ENCODE measurements around the gene DEFB118.

Gene DEFB118

DNA sequence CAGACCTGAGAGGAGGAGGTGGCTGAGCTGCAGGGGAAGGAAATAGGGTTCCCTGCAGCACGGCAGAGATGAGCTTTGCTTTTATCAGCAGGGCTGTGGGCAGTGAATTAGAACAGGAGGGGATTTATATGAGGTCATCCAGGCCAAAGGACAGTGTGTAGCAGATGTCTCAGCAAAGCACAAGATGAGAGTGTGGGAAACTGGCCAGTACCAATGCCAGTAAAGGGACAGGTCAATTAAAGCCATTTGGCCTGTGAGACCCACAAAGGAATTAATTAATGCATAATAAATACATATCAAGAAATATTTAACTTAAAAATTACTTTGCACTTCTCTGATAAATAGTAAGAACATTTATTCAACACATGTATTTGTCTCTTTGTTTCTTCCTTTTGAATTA, 22.1 kb downstream of the DEFB118 start, which contains the start of gene DEFB119:
TSS of gene DEFB119 (minus strand) at position 101 of the 400 bp plus-strand sequence. CDS start 107 bp downstream, outside the sequence.
- H3K4me3 ChIP-seq (ENCODE audit: low read depth, low read length), result no peak within 1 kb of the TSS
- DNase-seq (ENCODE audit: low read depth), result no peak
- TF ChIP-seq, protein P1, sequence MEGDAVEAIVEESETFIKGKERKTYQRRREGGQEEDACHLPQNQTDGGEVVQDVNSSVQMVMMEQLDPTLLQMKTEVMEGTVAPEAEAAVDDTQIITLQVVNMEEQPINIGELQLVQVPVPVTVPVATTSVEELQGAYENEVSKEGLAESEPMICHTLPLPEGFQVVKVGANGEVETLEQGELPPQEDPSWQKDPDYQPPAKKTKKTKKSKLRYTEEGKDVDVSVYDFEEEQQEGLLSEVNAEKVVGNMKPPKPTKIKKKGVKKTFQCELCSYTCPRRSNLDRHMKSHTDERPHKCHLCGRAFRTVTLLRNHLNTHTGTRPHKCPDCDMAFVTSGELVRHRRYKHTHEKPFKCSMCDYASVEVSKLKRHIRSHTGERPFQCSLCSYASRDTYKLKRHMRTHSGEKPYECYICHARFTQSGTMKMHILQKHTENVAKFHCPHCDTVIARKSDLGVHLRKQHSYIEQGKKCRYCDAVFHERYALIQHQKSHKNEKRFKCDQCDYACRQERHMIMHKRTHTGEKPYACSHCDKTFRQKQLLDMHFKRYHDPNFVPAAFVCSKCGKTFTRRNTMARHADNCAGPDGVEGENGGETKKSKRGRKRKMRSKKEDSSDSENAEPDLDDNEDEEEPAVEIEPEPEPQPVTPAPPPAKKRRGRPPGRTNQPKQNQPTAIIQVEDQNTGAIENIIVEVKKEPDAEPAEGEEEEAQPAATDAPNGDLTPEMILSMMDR (conservative IDR thresholded peaks at IDR 0.05; ENCODE audit: low read depth, low read length), result no peak

DNA sequence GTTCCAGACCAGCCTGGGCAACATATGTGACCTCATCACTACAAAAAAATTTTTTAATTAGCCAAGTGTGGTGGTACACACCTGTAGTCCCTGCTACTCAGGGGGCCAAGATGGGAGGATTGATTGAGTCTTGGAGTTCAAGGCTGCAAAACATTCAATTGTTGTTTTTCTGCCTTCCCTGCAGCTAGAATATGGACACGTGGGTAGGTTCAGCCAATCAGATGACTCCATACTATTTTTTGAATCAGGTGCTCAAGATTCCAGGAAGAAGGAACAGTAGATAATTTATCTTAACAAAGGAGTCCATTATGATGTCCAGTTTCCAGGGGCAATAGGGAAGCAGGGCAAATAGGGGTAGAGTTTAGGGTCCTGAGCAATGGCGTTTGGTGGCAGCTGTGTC, 24.4 kb downstream of the DEFB118 start:
- no peak overlapping the region for H3K4me3 ChIP-seq (ENCODE audit: low read depth, low read length)
- TF ChIP-seq, protein P1 (conservative IDR thresholded peaks at IDR 0.05; ENCODE audit: low read depth, low read length), result no peak
- no peak for DNase-seq (ENCODE audit: low read depth)

DNA sequence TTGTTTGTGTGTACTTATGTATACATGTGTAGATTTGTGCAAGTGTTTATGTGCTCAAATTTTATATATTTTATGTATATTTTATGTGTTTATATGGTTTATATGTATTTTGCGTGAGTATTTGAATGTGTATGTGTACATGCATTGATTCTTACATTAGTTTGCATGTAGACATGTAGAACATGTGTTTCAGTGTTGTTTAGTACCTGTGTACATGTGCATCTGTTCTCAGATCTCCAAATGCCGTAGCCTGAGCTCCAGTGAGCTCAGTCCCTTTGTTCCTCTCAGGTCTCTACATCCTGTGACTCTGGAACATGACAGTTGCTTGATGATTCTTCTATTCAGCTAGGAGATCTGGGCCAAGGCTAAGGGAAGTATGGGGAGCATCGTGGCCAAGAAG, 26.5 kb downstream of the DEFB118 start:
- TF ChIP-seq, protein P1 (conservative IDR thresholded peaks at IDR 0.05; ENCODE audit: low read depth, low read length), result no peak
- H3K4me3 ChIP-seq (ENCODE audit: low read depth, low read length), result no peak overlapping the region
- no peak for DNase-seq (ENCODE audit: low read depth)

DNA sequence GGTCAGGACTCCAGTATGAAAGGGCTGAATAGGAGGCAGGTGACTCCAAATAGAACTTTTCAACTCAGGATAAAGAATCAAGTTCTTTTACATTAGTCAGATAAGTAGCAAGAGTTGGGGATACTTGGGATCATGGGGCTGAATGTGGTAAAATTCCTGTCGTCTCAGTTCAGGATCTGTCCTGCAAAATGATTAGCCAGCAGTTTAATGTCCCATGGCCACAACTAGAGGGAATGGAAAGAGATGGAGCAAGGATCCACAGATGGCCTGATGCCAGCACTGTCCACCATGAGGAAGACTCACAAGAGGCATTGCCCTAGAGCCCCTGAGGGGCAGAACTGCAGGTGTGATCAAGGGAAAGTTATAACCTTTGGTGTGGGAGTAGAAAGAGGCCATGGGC, 35.5 kb downstream of the DEFB118 start:
- no peak for DNase-seq (ENCODE audit: low read depth)
- TF ChIP-seq, protein P1 (conservative IDR thresholded peaks at IDR 0.05; ENCODE audit: low read depth, low read length), result no peak

DNA sequence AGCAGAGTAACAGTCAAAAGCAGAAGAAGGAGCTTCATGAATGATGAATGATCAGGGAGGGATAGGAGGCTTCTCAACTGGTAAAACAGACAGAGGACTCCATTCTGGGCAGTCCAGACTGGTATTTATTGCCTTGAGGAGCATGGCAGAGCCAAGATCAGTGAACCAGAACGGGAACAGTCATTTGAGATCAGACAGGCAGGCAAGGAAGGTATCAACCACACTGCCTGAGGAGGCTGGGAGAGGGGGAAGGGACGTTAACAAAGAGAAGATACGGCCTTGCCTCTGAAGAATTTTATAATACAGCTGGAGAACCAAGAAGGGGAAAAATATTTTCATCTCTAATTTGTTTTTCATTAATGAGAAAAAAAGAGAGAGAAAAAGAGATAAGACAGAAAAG, 37.7 kb downstream of the DEFB118 start, which contains the start of gene DEFB121:
TSS of gene DEFB121 (minus strand) at position 101 of the 400 bp plus-strand sequence. CDS start at position 38, 63 bp downstream.
- no peak for DNase-seq (ENCODE audit: low read depth)
- TF ChIP-seq, protein P1 (conservative IDR thresholded peaks at IDR 0.05; ENCODE audit: low read depth, low read length), result no peak
- no peak within 1 kb of the TSS for H3K4me3 ChIP-seq (ENCODE audit: low read depth, low read length)

More for the DNA sequence above, 35.5 kb downstream of the DEFB118 start:
- H3K4me3 ChIP-seq (ENCODE audit: low read depth, low read length), result no peak overlapping the region

DNA sequence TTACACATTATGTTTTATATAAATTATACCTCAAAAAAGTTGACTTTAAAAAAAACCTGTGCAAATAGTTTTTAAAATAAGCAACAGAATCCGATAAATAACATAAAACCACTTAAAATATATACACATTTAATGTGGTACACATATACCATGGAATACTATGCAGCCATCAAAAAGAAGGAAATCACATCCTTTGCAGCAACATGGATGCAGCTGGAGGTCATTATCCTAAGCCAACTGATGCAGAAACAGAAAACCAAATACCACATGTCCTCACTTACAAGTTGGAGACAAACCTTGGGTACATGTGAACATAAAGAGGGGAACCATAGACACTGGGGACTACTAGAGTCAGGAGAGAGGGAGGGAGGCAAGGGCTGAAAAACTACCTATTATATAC, 41.6 kb downstream of the DEFB118 start:
- TF ChIP-seq, protein P1 (conservative IDR thresholded peaks at IDR 0.05; ENCODE audit: low read depth, low read length), result no peak

DNA sequence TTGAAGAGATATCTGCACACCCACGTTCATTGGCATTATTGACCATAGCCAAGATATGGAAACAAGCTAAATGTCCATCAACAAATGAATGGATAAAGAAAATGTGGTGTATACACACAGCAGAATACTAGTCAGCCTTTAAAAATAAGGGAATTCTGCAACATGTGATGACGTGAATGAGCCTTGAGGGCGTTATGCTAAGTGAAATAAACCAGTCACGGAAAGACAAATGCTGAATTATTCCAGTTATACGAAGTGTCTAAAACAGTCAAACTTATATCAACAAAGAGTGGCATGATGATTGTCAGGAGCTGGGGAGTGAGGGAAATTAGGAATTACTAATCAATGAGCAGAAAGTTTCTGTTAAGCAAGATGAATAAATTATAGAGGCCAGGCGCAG, 46.0 kb downstream of the DEFB118 start:
- no peak overlapping the region for H3K4me3 ChIP-seq (ENCODE audit: low read depth, low read length)
- TF ChIP-seq, protein P1 (conservative IDR thresholded peaks at IDR 0.05; ENCODE audit: low read depth, low read length), result no peak
- DNase-seq (ENCODE audit: low read depth), result no peak

More for the DNA sequence above, 41.6 kb downstream of the DEFB118 start:
- DNase-seq (ENCODE audit: low read depth), result no peak
- no peak overlapping the region for H3K4me3 ChIP-seq (ENCODE audit: low read depth, low read length)
